Neural progenitor cell (in vitro differentiated cells): ENCODE results near the gene NF1.

Experiments
- EZH2 ChIP-seq: fragments of 200-600 bp; sonication (generic); IDR thresholded peaks from 2 replicates; pipeline ENCODE4 v1.6.1; 2017; ENCODE audit warnings: antibody characterized with exemption, mild to moderate bottlenecking, moderate library complexity
- TF ChIP-seq, protein P1 (sequence below): fragments of 200-600 bp; sonication (generic); IDR thresholded peaks from 2 replicates; pipeline ENCODE4 v1.5.1; 2017; ENCODE audit warnings: antibody characterized with exemption, mild to moderate bottlenecking

DNA sequence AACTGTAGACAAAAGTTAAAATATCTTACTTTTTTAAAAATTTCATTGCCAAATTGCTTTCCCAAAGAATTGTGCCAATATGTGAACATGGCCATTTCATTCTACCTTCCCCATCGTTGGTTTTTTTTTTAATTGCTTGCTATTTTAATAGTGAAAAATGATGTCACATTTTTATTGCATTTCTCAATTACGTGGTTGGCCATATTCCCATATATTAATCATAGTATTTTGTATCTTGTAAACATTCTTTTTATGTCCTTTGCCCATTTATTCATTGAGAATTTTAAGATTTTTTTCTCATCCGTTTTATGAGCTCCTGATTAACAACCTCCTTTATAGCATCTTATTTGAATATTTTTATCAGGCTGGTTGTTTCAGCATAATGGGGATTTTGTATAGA lies 195.0 kb downstream of the NF1 start:
- TF ChIP-seq, protein P1, sequence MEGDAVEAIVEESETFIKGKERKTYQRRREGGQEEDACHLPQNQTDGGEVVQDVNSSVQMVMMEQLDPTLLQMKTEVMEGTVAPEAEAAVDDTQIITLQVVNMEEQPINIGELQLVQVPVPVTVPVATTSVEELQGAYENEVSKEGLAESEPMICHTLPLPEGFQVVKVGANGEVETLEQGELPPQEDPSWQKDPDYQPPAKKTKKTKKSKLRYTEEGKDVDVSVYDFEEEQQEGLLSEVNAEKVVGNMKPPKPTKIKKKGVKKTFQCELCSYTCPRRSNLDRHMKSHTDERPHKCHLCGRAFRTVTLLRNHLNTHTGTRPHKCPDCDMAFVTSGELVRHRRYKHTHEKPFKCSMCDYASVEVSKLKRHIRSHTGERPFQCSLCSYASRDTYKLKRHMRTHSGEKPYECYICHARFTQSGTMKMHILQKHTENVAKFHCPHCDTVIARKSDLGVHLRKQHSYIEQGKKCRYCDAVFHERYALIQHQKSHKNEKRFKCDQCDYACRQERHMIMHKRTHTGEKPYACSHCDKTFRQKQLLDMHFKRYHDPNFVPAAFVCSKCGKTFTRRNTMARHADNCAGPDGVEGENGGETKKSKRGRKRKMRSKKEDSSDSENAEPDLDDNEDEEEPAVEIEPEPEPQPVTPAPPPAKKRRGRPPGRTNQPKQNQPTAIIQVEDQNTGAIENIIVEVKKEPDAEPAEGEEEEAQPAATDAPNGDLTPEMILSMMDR, result no peak
- TF ChIP-seq EZH2, result no peak
